Neutrophil (primary cell): Measurements from ENCODE around the gene ANKS4B.

Experiments
- H3K27ac ChIP-seq: fragments of 200-600 bp; sonication (generic); 2 replicates; pipeline ENCODE4 v1.5.1; 2016; ENCODE audit warnings: mild to moderate bottlenecking, moderate library complexity
- H3K27me3 ChIP-seq: fragments of 200-600 bp; sonication (generic); 2 replicates; pipeline ENCODE4 v1.6.0; 2016; ENCODE audit warnings: mild to moderate bottlenecking
- H3K36me3 ChIP-seq: fragments of 200-600 bp; sonication (generic); 2 replicates; pipeline ENCODE4 v1.5.1; 2017
- H3K4me1 ChIP-seq, 2 experiments: fragments of 200-600 bp in 1 of 2; sonication (generic) in 1 of 2; 1 replicate in 1 of 2; 2 replicates in 1 of 2; pipeline versions ENCODE4 v1.5.1 to v1.6.1; 2013 to 2016; ENCODE audit warnings: low read depth in 1 of 2, low read length in 1 of 2, mild to moderate bottlenecking in 1 of 2, moderate library complexity in 1 of 2; ENCODE audit not compliant: control insufficient read depth in 1 of 2, insufficient read depth in 1 of 2
- H3K4me3 ChIP-seq, 2 experiments: fragments of 200-600 bp in 1 of 2; sonication (generic) in 1 of 2; 1 replicate in 1 of 2; 2 replicates in 1 of 2; pipeline ENCODE4 v1.5.1; 2013 to 2016; ENCODE audit warnings: low read depth in 1 of 2, low read length in 1 of 2, mild to moderate bottlenecking in 1 of 2, moderate library complexity in 1 of 2
- H3K9me3 ChIP-seq: fragments of 200-600 bp; sonication (generic); 2 replicates; pipeline ENCODE4 v1.5.1; 2016
- CTCF ChIP-seq: fragments of 200-600 bp; sonication (generic); IDR thresholded peaks from 2 replicates; pipeline ENCODE4 v1.5.1; 2016; ENCODE audit warnings: antibody characterized with exemption

Gene ANKS4B

GRCh38 chr16:21300309-21301167 is 67.0 kb downstream of the ANKS4B start:
- peak overlapping the region; percentile 37 to 51 for H3K4me3 ChIP-seq
- H3K4me1 ChIP-seq, result peaks cover 16 to 21% of the 10 kb centered on the region in 2 experiments
- H3K36me3 ChIP-seq, result no peaks in the 10 kb centered on the region
- H3K9me3 ChIP-seq, result no peaks in the 10 kb centered on the region
- no peak for TF ChIP-seq CTCF
- no peak overlapping the region for H3K27ac ChIP-seq
- H3K27me3 ChIP-seq, result peaks cover 59% of the 10 kb centered on the region

- no peak overlapping the region for H3K27ac ChIP-seq
- H3K9me3 ChIP-seq, result no peaks in the 10 kb centered on the region
- H3K4me3 ChIP-seq, result peak overlapping the region; percentile 37 to 51
- TF ChIP-seq CTCF, result no peak
- H3K27me3 ChIP-seq, result peaks cover 53% of the 10 kb centered on the region
- peaks cover 16 to 21% of the 10 kb centered on the region in 2 experiments for H3K4me1 ChIP-seq
- no peaks in the 10 kb centered on the region for H3K36me3 ChIP-seq
Observed at GRCh38 chr16:21301168-21301894, 67.8 kb downstream of the ANKS4B start.

- no peak for TF ChIP-seq CTCF
- no peaks in the 10 kb centered on the region for H3K9me3 ChIP-seq
- no peak overlapping the region for H3K27ac ChIP-seq
- peaks cover 16 to 21% of the 10 kb centered on the region in 2 experiments for H3K4me1 ChIP-seq
- peak overlapping the region; percentile 37 to 51 for H3K4me3 ChIP-seq
- peaks cover 53% of the 10 kb centered on the region for H3K27me3 ChIP-seq
- no peaks in the 10 kb centered on the region for H3K36me3 ChIP-seq
Observed at GRCh38 chr16:21301895-21302291, 68.4 kb downstream of the ANKS4B start.

GRCh38 chr16:21302454-21302853 is 69.0 kb downstream of the ANKS4B start:
- H3K4me3 ChIP-seq, result no peak overlapping the region
- no peak overlapping the region for H3K27ac ChIP-seq
- H3K36me3 ChIP-seq, result no peaks in the 10 kb centered on the region
- peaks cover 53% of the 10 kb centered on the region for H3K27me3 ChIP-seq
- H3K4me1 ChIP-seq, result peaks cover 16 to 21% of the 10 kb centered on the region in 2 experiments
- H3K9me3 ChIP-seq, result no peaks in the 10 kb centered on the region
- TF ChIP-seq CTCF, result no peak

- H3K36me3 ChIP-seq, result no peaks in the 10 kb centered on the region
- H3K4me3 ChIP-seq, result no peak overlapping the region
- H3K27me3 ChIP-seq, result peaks cover 47% of the 10 kb centered on the region
- no peaks in the 10 kb centered on the region for H3K9me3 ChIP-seq
- H3K4me1 ChIP-seq, result peaks cover 16 to 21% of the 10 kb centered on the region in 2 experiments
- no peak for TF ChIP-seq CTCF
- H3K27ac ChIP-seq, result no peak overlapping the region
Observed at GRCh38 chr16:21302898-21303528, 69.5 kb downstream of the ANKS4B start.
